GM19395 (cell line): ENCODE results near the gene CCDC170.
"Not testable (repeated sequence)": the region's sequence is repeated elsewhere in the genome, so short reads cannot be mapped to it uniquely, and the experiment has no call there.

Source experiments
- ATAC-seq: cut with Tn5 transposase; IDR thresholded peaks from one replicate; pipeline ENCODE4 v1.9.1; 2021; ENCODE audit warnings: mild to moderate bottlenecking, moderate library complexity; ENCODE audit not compliant: unreplicated experiment

Gene CCDC170

GRCh38 chr6:151493804-151494234, at the start of gene CCDC170:
Gene CCDC170 (plus strand): TSS chr6:151494017. CDS start chr6:151494129, 112 bp downstream.
- no peak for ATAC-seq

- ATAC-seq = no peak
Observed at GRCh38 chr6:151445482-151445881, 48.3 kb upstream of the CCDC170 start.

GRCh38 chr6:151447237-151447636, 46.6 kb upstream of the CCDC170 start:
- no peak for ATAC-seq

- ATAC-seq = no peak
Observed at GRCh38 chr6:151448623-151449022, 45.2 kb upstream of the CCDC170 start.

GRCh38 chr6:151450928-151451327, 42.9 kb upstream of the CCDC170 start:
- ATAC-seq = not testable (repeated sequence)

- no peak for ATAC-seq
Observed at GRCh38 chr6:151451417-151451949, 42.3 kb upstream of the CCDC170 start.

GRCh38 chr6:151451950-151452749, 41.7 kb upstream of the CCDC170 start, which contains the start of gene RMND1:
Gene RMND1 (minus strand): TSS chr6:151452126. CDS start chr6:151445811, 6,315 bp downstream.
- peak; percentile 98 for ATAC-seq

GRCh38 chr6:151452750-151453427, 40.9 kb upstream of the CCDC170 start:
- ATAC-seq = no peak

- not testable (repeated sequence) for ATAC-seq
Observed at GRCh38 chr6:151455751-151456398, 37.9 kb upstream of the CCDC170 start.

- no peak for ATAC-seq
Observed at GRCh38 chr6:151461673-151462072, 32.1 kb upstream of the CCDC170 start.

GRCh38 chr6:151464702-151465101, 29.1 kb upstream of the CCDC170 start:
- no peak for ATAC-seq

- ATAC-seq = peak; percentile 78
Observed at GRCh38 chr6:151475653-151476523, 17.9 kb upstream of the CCDC170 start.

GRCh38 chr6:151477726-151478125, 16.1 kb upstream of the CCDC170 start:
- ATAC-seq = no peak

GRCh38 chr6:151478670-151479069, 15.1 kb upstream of the CCDC170 start:
- no peak for ATAC-seq

GRCh38 chr6:151481786-151482185, 12.0 kb upstream of the CCDC170 start:
- ATAC-seq = no peak

GRCh38 chr6:151482290-151482689, 11.5 kb upstream of the CCDC170 start:
- ATAC-seq = peak; percentile 64

- ATAC-seq = no peak
Observed at GRCh38 chr6:151483994-151484393, 9.8 kb upstream of the CCDC170 start.

GRCh38 chr6:151488226-151488625, 5.6 kb upstream of the CCDC170 start:
- no peak for ATAC-seq

- ATAC-seq = no peak
Observed at GRCh38 chr6:151490996-151491395, 2.8 kb upstream of the CCDC170 start.

GRCh38 chr6:151493161-151493803, 535 bp upstream of the CCDC170 start:
- no peak for ATAC-seq
